ENCODE results near the gene DNPEP.

The DNPEP gene

DNA sequence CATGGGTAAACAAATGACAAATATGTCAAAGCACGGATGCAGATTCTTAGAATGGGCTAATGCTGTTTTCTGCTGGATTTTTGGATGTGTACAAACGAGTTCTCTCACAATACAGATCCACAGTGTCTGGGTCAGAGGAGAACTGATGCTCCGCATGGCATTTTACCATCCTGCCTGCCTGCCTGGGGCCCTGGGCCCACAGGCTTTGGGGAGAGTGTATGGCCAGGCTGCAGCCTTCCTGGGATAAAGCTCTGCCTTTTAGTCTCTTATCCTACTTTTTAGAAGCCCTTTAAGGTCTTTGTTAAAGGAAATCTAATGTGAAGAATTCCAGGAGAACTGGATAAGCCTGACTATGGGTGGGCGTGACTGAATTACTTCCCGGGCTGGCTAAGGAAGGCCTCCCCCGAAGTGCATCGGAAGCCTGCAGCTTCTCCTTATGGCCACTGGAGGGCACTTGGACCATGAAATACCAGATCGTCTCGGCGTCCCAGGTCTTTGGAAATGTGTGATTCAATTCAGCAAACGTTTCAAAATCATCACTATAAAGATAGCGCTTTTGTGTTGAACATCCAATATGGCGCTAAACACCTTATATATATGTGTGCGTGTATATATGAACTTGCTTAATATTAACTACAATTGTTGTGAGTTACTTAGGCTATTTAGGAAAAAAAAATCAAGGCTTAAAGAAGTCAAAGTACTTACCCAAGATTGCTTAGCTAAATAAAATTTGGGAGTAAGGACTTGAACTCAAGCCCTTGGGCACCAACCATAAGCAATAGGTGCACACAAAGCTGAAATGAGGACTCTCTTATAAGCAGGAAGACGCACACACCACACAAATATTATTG is 15.2 kb upstream of the DNPEP start:
- Histone ChIP-seq H3K9ac (ENCODE audit: low read length) (no peak overlapping the region), H3K79me2 (ENCODE audit: control insufficient read depth, insufficient read depth, low read length, poor library complexity) (no peaks in the 10 kb centered on the region), H4K8ac (ENCODE audit: low read depth, low read length) (no peak overlapping the region), H2BK120ac (ENCODE audit: insufficient read depth, low read length, poor library complexity) (no peak overlapping the region), H3K9me3 (ENCODE audit: insufficient read depth, low read depth, low read length) (no peaks in the 10 kb centered on the region), H3K4me1 (ENCODE audit: control insufficient read depth in 1 of 2, insufficient read depth in 2 of 2, low read length in 2 of 2) (peaks cover 18 to 21% of the 10 kb centered on the region in 2 experiments), H3K23ac (ENCODE audit: low read length) (no peak overlapping the region), H2AK5ac (ENCODE audit: low read length) (no peak overlapping the region), H4K12ac (ENCODE audit: low read depth, low read length) (no peak overlapping the region), H3K27ac (ENCODE audit: low read depth, low read length) (no peak overlapping the region), H3K36me3 (ENCODE audit: control insufficient read depth in 1 of 2, insufficient read depth in 2 of 2, low read length in 2 of 2) (no peaks in the 10 kb centered on the region), H3K18ac (ENCODE audit: low read length) (no peak overlapping the region), H4K91ac (ENCODE audit: low read depth, low read length) (no peak overlapping the region), H3K79me1 (ENCODE audit: low read length) (no peaks in the 10 kb centered on the region), H3K27me3 (ENCODE audit: insufficient read depth, low read length) (no peaks in the 10 kb centered on the region), H3K4me2 (ENCODE audit: low read length) (no peak overlapping the region), H3K14ac (ENCODE audit: low read length) (no peak overlapping the region), H2BK12ac (ENCODE audit: low read length) (no peak overlapping the region), H3K4ac (ENCODE audit: low read depth, low read length) (no peak overlapping the region), H2AFZ (ENCODE audit: insufficient read depth, low read length, poor library complexity) (no peak overlapping the region), H3K4me3 (ENCODE audit: low read depth, low read length) (no peak overlapping the region), H2BK5ac (ENCODE audit: low read depth, low read length, poor library complexity) (no peak overlapping the region)
- peak; percentile 66 to 90 for DNase-seq
- WGBS (ENCODE audit: extremely low coverage, insufficient coverage, insufficient read length): no CpG with 5 or more reads among the region's 15 CpGs

DNA sequence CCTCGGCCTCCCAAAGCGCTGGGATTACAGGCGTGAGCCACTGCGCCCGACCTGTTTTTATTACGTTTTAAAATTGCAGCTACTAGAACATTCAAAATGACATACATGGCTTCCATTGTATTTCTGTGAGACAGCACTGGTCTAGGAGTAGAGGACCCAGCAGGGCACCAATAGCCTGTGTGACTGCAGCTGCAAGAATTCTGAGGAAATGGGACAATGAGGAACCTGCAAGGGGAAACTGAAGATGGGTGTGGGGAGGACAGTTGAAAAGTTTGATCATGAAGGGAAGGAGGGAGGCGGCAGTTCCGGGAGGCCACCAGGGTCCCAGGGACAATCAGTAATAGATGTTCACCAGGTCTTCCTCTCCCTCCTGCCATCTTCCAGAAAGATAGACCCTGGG is 13.9 kb upstream of the DNPEP start:
- no peak overlapping the region for H3K14ac ChIP-seq (ENCODE audit: low read length)
- H3K4me2 ChIP-seq (ENCODE audit: low read length): no peak overlapping the region
- H2AFZ ChIP-seq (ENCODE audit: insufficient read depth, low read length, poor library complexity): no peak overlapping the region
- H3K79me2 ChIP-seq (ENCODE audit: control insufficient read depth, insufficient read depth, low read length, poor library complexity): no peaks in the 10 kb centered on the region
- H3K4me3 ChIP-seq (ENCODE audit: low read depth, low read length): no peak overlapping the region
- no peak overlapping the region for H4K91ac ChIP-seq (ENCODE audit: low read depth, low read length)
- H3K9me3 ChIP-seq (ENCODE audit: insufficient read depth, low read depth, low read length): no peaks in the 10 kb centered on the region
- no CpG with 5 or more reads among the region's 8 CpGs for WGBS (ENCODE audit: extremely low coverage, insufficient coverage, insufficient read length)
- H3K18ac ChIP-seq (ENCODE audit: low read length): no peak overlapping the region
- DNase-seq: no peak
- H2BK12ac ChIP-seq (ENCODE audit: low read length): no peak overlapping the region
- H3K27me3 ChIP-seq (ENCODE audit: insufficient read depth, low read length): no peaks in the 10 kb centered on the region
- no peak overlapping the region for H2BK5ac ChIP-seq (ENCODE audit: low read depth, low read length, poor library complexity)
- H4K8ac ChIP-seq (ENCODE audit: low read depth, low read length): no peak overlapping the region
- H3K79me1 ChIP-seq (ENCODE audit: low read length): no peaks in the 10 kb centered on the region
- H3K27ac ChIP-seq (ENCODE audit: low read depth, low read length): no peak overlapping the region
- no peak overlapping the region for H3K9ac ChIP-seq (ENCODE audit: low read length)
- no peak overlapping the region for H3K23ac ChIP-seq (ENCODE audit: low read length)
- peaks cover 16 to 18% of the 10 kb centered on the region in 2 experiments for H3K4me1 ChIP-seq (ENCODE audit: control insufficient read depth in 1 of 2, insufficient read depth in 2 of 2, low read length in 2 of 2)
- no peak overlapping the region for H3K4ac ChIP-seq (ENCODE audit: low read depth, low read length)
- no peak overlapping the region for H2AK5ac ChIP-seq (ENCODE audit: low read length)
- no peaks in the 10 kb centered on the region for H3K36me3 ChIP-seq (ENCODE audit: control insufficient read depth in 1 of 2, insufficient read depth in 2 of 2, low read length in 2 of 2)
- no peak overlapping the region for H4K12ac ChIP-seq (ENCODE audit: low read depth, low read length)
- H2BK120ac ChIP-seq (ENCODE audit: insufficient read depth, low read length, poor library complexity): no peak overlapping the region

DNA sequence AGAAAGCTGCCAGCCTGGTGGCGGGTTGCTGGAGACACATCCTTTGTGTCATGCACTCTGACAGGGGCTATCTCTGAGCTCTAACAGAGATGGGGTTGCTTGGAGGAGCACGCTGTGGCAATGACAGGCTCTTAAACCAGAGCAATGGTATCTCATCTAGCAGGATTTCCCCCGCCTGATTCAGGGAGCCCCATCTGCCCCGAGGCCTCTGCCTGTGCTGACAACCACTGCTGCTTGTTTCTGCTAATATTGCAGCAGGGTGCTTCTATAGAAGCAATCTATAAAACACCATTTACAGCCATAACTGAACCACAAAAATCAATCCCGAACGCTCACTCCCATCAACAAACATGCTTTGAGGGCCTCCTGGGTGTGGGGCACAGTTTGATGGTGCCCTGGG is 12.8 kb upstream of the DNPEP start:
- H3K23ac ChIP-seq (ENCODE audit: low read length): no peak overlapping the region
- no peak overlapping the region for H3K4ac ChIP-seq (ENCODE audit: low read depth, low read length)
- no peak overlapping the region for H2BK5ac ChIP-seq (ENCODE audit: low read depth, low read length, poor library complexity)
- H3K18ac ChIP-seq (ENCODE audit: low read length): no peak overlapping the region
- H3K4me2 ChIP-seq (ENCODE audit: low read length): no peak overlapping the region
- no peak overlapping the region for H4K12ac ChIP-seq (ENCODE audit: low read depth, low read length)
- no peaks in the 10 kb centered on the region for H3K36me3 ChIP-seq (ENCODE audit: control insufficient read depth in 1 of 2, insufficient read depth in 2 of 2, low read length in 2 of 2)
- no peak overlapping the region for H3K4me3 ChIP-seq (ENCODE audit: low read depth, low read length)
- H3K9ac ChIP-seq (ENCODE audit: low read length): no peak overlapping the region
- H4K91ac ChIP-seq (ENCODE audit: low read depth, low read length): no peak overlapping the region
- H2AK5ac ChIP-seq (ENCODE audit: low read length): no peak overlapping the region
- no peak overlapping the region for H3K14ac ChIP-seq (ENCODE audit: low read length)
- no peak overlapping the region for H2BK120ac ChIP-seq (ENCODE audit: insufficient read depth, low read length, poor library complexity)
- H3K4me1 ChIP-seq (ENCODE audit: control insufficient read depth in 1 of 2, insufficient read depth in 2 of 2, low read length in 2 of 2): peaks cover 14 to 15% of the 10 kb centered on the region in 2 experiments
- H3K27me3 ChIP-seq (ENCODE audit: insufficient read depth, low read length): no peaks in the 10 kb centered on the region
- H3K79me2 ChIP-seq (ENCODE audit: control insufficient read depth, insufficient read depth, low read length, poor library complexity): no peaks in the 10 kb centered on the region
- H3K9me3 ChIP-seq (ENCODE audit: insufficient read depth, low read depth, low read length): no peaks in the 10 kb centered on the region
- H4K8ac ChIP-seq (ENCODE audit: low read depth, low read length): no peak overlapping the region
- H2BK12ac ChIP-seq (ENCODE audit: low read length): no peak overlapping the region
- H3K27ac ChIP-seq (ENCODE audit: low read depth, low read length): no peak overlapping the region
- no CpG with 5 or more reads among the region's 6 CpGs for WGBS (ENCODE audit: extremely low coverage, insufficient coverage, insufficient read length)
- H2AFZ ChIP-seq (ENCODE audit: insufficient read depth, low read length, poor library complexity): no peak overlapping the region
- H3K79me1 ChIP-seq (ENCODE audit: low read length): no peaks in the 10 kb centered on the region
- no peak for DNase-seq

DNA sequence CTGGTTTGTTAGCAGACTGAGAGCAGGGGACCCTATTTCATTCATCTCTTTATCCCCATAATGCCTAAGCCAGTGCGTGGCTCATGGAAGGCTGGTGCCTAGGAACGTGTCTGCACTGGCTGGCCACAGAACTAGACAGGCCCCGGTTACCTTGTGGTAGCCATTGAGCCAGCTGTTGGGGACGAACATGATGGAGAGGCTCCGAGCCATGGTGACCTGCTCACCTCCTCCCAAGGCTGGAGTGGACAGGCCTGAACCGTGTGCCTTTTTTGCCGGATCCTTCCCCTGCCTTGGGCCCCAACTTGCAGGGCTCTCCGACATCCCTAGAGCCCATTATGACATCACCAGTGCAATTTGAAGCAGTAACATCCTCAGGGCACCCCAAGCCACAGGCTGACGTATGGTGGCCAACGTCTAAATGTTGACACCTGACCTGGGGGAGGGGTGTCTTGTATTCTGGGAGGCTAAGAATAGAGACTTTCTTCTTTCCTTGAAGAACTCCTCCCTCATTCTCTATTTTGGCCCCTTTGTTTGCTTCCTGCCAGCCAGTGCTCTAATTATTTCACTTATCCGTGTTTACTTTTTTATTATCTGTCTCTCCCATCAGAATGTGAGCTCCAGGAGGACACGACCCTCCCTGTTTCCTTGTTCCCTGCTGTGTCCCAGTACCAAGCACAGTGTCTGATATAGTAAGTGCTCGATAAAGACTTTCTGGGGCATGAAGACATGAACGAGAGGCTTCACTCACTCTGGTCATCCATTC is 12.2 kb upstream of the DNPEP start:
- H3K23ac ChIP-seq (ENCODE audit: low read length): no peak overlapping the region
- no peaks in the 10 kb centered on the region for H3K9me3 ChIP-seq (ENCODE audit: insufficient read depth, low read depth, low read length)
- peaks cover 14 to 15% of the 10 kb centered on the region in 2 experiments for H3K4me1 ChIP-seq (ENCODE audit: control insufficient read depth in 1 of 2, insufficient read depth in 2 of 2, low read length in 2 of 2)
- no peaks in the 10 kb centered on the region for H3K27me3 ChIP-seq (ENCODE audit: insufficient read depth, low read length)
- no CpG with 5 or more reads among the region's 14 CpGs for WGBS (ENCODE audit: extremely low coverage, insufficient coverage, insufficient read length)
- H4K91ac ChIP-seq (ENCODE audit: low read depth, low read length): peak overlapping the region; percentile 61
- peak overlapping the region; percentile 73 for H2BK12ac ChIP-seq (ENCODE audit: low read length)
- no peak overlapping the region for H3K18ac ChIP-seq (ENCODE audit: low read length)
- no peak overlapping the region for H3K4me3 ChIP-seq (ENCODE audit: low read depth, low read length)
- no peak for DNase-seq
- no peak overlapping the region for H3K4me2 ChIP-seq (ENCODE audit: low read length)
- peak overlapping the region; percentile 13 for H2BK120ac ChIP-seq (ENCODE audit: insufficient read depth, low read length, poor library complexity)
- no peak overlapping the region for H2AFZ ChIP-seq (ENCODE audit: insufficient read depth, low read length, poor library complexity)
- peak overlapping the region; percentile 66 for H4K8ac ChIP-seq (ENCODE audit: low read depth, low read length)
- H3K36me3 ChIP-seq (ENCODE audit: control insufficient read depth in 1 of 2, insufficient read depth in 2 of 2, low read length in 2 of 2): no peaks in the 10 kb centered on the region
- no peak overlapping the region for H3K4ac ChIP-seq (ENCODE audit: low read depth, low read length)
- no peak overlapping the region for H2BK5ac ChIP-seq (ENCODE audit: low read depth, low read length, poor library complexity)
- H2AK5ac ChIP-seq (ENCODE audit: low read length): peak overlapping the region; percentile 62
- peak overlapping the region; percentile 7 for H3K9ac ChIP-seq (ENCODE audit: low read length)
- peak overlapping the region; percentile 57 for H3K14ac ChIP-seq (ENCODE audit: low read length)
- H3K27ac ChIP-seq (ENCODE audit: low read depth, low read length): no peak overlapping the region
- no peaks in the 10 kb centered on the region for H3K79me2 ChIP-seq (ENCODE audit: control insufficient read depth, insufficient read depth, low read length, poor library complexity)
- no peaks in the 10 kb centered on the region for H3K79me1 ChIP-seq (ENCODE audit: low read length)
- H4K12ac ChIP-seq (ENCODE audit: low read depth, low read length): no peak overlapping the region

All from trophoblast cell (in vitro differentiated cells and primary cell).